Measurements from ENCODE around the gene UGT1A3.

- TF ChIP-seq CTCF (IDR thresholded peaks at IDR 0.05) (no peak), POLR2A (IDR thresholded peaks at IDR 0.05) (no peak), EP300 (IDR thresholded peaks at IDR 0.05) (no peak)
Observed at GRCh38 chr2:233713262-233713615, 15.6 kb upstream of the UGT1A3 start.
